ENCODE measurements around the gene UPK2.

Gene UPK2

GRCh38 chr11:118998822-118999221 lies 42.7 kb downstream of the UPK2 start:
- TF ChIP-seq, protein P1, sequence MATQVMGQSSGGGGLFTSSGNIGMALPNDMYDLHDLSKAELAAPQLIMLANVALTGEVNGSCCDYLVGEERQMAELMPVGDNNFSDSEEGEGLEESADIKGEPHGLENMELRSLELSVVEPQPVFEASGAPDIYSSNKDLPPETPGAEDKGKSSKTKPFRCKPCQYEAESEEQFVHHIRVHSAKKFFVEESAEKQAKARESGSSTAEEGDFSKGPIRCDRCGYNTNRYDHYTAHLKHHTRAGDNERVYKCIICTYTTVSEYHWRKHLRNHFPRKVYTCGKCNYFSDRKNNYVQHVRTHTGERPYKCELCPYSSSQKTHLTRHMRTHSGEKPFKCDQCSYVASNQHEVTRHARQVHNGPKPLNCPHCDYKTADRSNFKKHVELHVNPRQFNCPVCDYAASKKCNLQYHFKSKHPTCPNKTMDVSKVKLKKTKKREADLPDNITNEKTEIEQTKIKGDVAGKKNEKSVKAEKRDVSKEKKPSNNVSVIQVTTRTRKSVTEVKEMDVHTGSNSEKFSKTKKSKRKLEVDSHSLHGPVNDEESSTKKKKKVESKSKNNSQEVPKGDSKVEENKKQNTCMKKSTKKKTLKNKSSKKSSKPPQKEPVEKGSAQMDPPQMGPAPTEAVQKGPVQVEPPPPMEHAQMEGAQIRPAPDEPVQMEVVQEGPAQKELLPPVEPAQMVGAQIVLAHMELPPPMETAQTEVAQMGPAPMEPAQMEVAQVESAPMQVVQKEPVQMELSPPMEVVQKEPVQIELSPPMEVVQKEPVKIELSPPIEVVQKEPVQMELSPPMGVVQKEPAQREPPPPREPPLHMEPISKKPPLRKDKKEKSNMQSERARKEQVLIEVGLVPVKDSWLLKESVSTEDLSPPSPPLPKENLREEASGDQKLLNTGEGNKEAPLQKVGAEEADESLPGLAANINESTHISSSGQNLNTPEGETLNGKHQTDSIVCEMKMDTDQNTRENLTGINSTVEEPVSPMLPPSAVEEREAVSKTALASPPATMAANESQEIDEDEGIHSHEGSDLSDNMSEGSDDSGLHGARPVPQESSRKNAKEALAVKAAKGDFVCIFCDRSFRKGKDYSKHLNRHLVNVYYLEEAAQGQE (IDR thresholded peaks at IDR 0.05; ENCODE audit: insufficient read depth in 1 of 2, low read depth in 2 of 2, low read length in 2 of 2), result no peak
- TF ChIP-seq SIN3A (IDR thresholded peaks at IDR 0.05; ENCODE audit: borderline replicate concordance, insufficient read depth, low read length) (no peak), POLR2AphosphoS5 (IDR thresholded peaks at IDR 0.05; ENCODE audit: low read depth, low read length) (no peak), TAF1 (IDR thresholded peaks at IDR 0.05; ENCODE audit: borderline replicate concordance, insufficient read depth, low read length) (no peak)

GRCh38 chr11:119000906-119001305 lies 44.8 kb downstream of the UPK2 start:
- no peak for TF ChIP-seq TAF1 (IDR thresholded peaks at IDR 0.05; ENCODE audit: borderline replicate concordance, insufficient read depth, low read length)
- TF ChIP-seq, protein P1 (IDR thresholded peaks at IDR 0.05; ENCODE audit: insufficient read depth in 1 of 2, low read depth in 2 of 2, low read length in 2 of 2), result no peak
- TF ChIP-seq FOXP2 (optimal IDR thresholded peaks at IDR 0.05; ENCODE audit: borderline replicate concordance, extremely low read depth, extremely low read length, insufficient read depth), result no peak
- no peak for TF ChIP-seq SIN3A (IDR thresholded peaks at IDR 0.05; ENCODE audit: borderline replicate concordance, insufficient read depth, low read length)
- TF ChIP-seq POLR2AphosphoS5 (IDR thresholded peaks at IDR 0.05; ENCODE audit: low read depth, low read length), result no peak

DNA sequence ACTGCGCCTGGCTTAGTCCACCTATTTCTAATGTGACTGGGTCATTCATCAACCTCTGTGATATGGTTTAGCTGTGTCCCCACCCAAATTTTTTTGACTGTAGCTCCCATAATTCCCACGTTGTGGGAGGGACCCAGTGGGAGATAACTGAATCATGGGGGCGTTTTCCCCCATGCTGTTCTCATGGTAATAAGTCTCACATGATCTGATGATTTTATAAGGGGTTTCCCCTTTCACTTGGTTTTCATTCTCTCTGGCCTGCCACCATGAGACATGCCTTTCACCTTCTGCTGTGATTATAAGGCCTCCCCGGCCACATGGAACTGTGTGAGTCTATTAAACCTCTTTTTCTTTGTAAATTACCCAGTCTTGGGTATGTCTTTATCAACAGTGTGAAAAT lies 50.6 kb downstream of the UPK2 start:
- TF ChIP-seq TAF1 (IDR thresholded peaks at IDR 0.05; ENCODE audit: borderline replicate concordance, insufficient read depth, low read length) (no peak), POLR2AphosphoS5 (IDR thresholded peaks at IDR 0.05; ENCODE audit: low read depth, low read length) (no peak), SIN3A (IDR thresholded peaks at IDR 0.05; ENCODE audit: borderline replicate concordance, insufficient read depth, low read length) (no peak), FOXP2 (optimal IDR thresholded peaks at IDR 0.05; ENCODE audit: borderline replicate concordance, extremely low read depth, extremely low read length, insufficient read depth) (no peak)
- TF ChIP-seq, protein P1 (IDR thresholded peaks at IDR 0.05; ENCODE audit: insufficient read depth in 1 of 2, low read depth in 2 of 2, low read length in 2 of 2), result no peak
